Duodenal mucosa (tissue), 2 donors: ENCODE measurements around the gene LANCL2.
A peak's percentile ranks its signal among the peaks of the same experiment; 100 is the strongest.

Experiments
- H3K27ac ChIP-seq: one replicate; pipeline ENCODE4 v1.7.0; 2013; ENCODE audit warnings: low read depth, low read length
- H3K27me3 ChIP-seq, 2 donors: one replicate each; pipeline ENCODE4 v1.7.0; 2013; ENCODE audit warnings: low read length in 2 of 2, control low read depth in 1 of 2; ENCODE audit not compliant: insufficient read depth in 2 of 2, control insufficient read depth in 1 of 2
- H3K36me3 ChIP-seq, 2 donors: one replicate each; pipeline ENCODE4 v1.7.0; 2013; ENCODE audit warnings: low read length in 2 of 2, control low read depth in 1 of 2; ENCODE audit not compliant: insufficient read depth in 2 of 2, control insufficient read depth in 1 of 2
- H3K4me1 ChIP-seq, 2 donors: one replicate each; pipeline ENCODE4 v1.7.0; 2013; ENCODE audit warnings: low read length in 2 of 2, control low read depth in 1 of 2; ENCODE audit not compliant: insufficient read depth in 2 of 2, control insufficient read depth in 1 of 2
- H3K4me3 ChIP-seq, 2 donors: one replicate each; pipeline ENCODE4 v1.7.0; 2013; ENCODE audit warnings: low read length in 2 of 2, low read depth in 1 of 2
- H3K9ac ChIP-seq, 2 donors: one replicate each; pipeline ENCODE4 v1.7.0; 2013; ENCODE audit warnings: low read length in 2 of 2, low read depth in 1 of 2
- H3K9me3 ChIP-seq, 2 donors: one replicate each; pipeline ENCODE4 v1.7.0; 2013; ENCODE audit warnings: low read length in 2 of 2, control low read depth in 1 of 2; ENCODE audit not compliant: control insufficient read depth in 1 of 2

The LANCL2 gene

DNA sequence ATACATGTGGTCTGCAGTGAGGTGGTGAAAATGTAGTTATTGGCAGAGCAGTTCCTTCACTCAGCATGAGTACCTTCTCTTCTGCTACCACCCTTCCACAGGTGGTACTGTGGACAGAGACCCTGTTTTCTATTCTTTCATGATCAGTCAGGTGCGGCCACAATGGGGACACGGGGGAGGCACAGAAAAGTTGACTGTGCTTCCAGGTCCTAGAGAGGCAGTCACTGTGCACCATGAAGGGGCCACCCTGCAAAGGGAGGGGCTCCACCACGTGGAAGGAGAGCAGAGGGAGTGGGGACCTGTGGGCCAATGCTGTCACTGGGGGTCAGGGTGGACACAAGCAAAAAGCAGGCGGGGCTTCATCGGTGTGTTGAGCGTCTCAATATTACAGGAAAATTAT is 3.6 kb upstream of the LANCL2 start:
- Histone ChIP-seq H3K9me3 (no peaks in the 10 kb centered on the region), H3K4me1 (peaks cover 5 to 9% of the 10 kb centered on the region in 2 donors), H3K9ac (no peak overlapping the region), H3K27me3 (peaks cover 0 to 4% of the 10 kb centered on the region in 2 donors), H3K4me3 (no peak overlapping the region), H3K36me3 (no peaks in the 10 kb centered on the region), H3K27ac (no peak overlapping the region)

DNA sequence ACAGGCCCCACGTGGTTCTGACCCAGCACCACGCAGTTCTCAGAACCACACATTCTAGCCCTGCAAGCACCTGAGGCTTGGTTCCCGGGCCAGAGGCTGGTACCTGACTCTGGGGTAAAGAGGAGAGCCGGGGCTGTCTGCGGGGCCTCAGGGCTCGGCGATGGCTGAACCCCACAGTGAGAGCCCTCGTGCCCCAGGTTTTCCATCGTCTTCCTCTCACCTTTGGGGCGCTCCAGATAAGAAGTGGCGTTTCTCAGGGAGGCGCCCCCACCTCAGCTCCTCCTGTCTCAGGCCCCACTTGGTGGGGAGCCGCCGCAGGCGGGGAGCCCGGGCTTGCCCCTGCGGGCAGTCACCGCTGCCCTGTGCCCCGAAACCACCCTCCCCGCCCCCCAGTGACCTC is 2.2 kb upstream of the LANCL2 start:
- H3K9me3 ChIP-seq, result no peaks in the 10 kb centered on the region
- no peaks in the 10 kb centered on the region for H3K36me3 ChIP-seq
- H3K9ac ChIP-seq, result no peak overlapping the region
- H3K27me3 ChIP-seq, result peaks cover 0 to 4% of the 10 kb centered on the region in 2 donors
- peaks cover 18 to 21% of the 10 kb centered on the region in 2 donors for H3K4me1 ChIP-seq
- no peak overlapping the region for H3K4me3 ChIP-seq
- H3K27ac ChIP-seq, result no peak overlapping the region

DNA sequence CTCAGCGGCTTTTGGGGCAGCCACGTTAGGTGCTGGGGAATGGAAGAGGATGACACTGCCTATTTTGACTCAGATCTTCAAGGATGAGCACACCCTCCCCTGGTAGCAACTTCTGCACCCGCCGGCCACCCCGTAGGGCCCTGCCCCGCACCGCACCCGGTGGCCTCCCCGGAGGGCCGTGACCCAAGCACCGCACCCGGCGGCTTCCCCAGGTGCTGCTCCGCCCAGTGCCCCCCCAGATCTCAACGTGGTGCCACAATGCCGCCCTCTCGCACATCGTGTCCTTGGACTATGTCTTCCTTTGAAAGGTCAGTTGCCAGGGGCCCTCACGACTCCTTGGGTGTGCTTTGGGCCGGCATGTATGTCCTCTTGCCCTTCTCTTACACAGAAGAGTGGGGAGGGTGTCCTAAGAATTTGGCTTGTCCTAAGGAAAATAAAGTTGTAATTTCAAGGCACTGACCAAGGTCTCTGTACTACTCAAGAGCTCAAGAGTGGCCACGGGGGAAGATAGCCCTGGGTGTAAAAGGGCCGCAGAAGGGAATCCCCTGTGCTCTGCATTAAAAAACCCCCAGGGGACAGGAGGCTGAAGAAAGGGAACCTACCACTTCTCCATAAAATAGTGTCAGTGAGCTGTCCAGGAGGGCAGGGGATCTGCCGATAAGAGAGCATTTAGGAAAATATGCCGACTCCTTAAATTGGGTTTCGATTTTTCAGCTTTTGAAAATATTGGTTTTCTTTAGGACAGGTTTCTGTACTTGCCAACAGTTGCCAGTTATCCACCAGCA is 1.6 kb upstream of the LANCL2 start:
- no peak overlapping the region for H3K9ac ChIP-seq
- H3K4me1 ChIP-seq, result peaks cover 21% of the 10 kb centered on the region in 2 donors
- H3K36me3 ChIP-seq, result no peaks in the 10 kb centered on the region
- H3K27ac ChIP-seq, result no peak overlapping the region
- H3K4me3 ChIP-seq, result no peak overlapping the region
- no peaks in the 10 kb centered on the region for H3K9me3 ChIP-seq
- H3K27me3 ChIP-seq, result peaks cover 0 to 4% of the 10 kb centered on the region in 2 donors

- Histone ChIP-seq H3K36me3 (no peaks in the 10 kb centered on the region), H3K9me3 (no peaks in the 10 kb centered on the region), H3K4me3 (peak overlapping the region; percentile 95 to 100), H3K4me1 (peaks cover 21% of the 10 kb centered on the region in 2 donors), H3K9ac (peak overlapping the region; percentile 96 to 98), H3K27me3 (no peaks in the 10 kb centered on the region), H3K27ac (peak overlapping the region; percentile 95)
Measured at GRCh38 chr7:55365675-55366460, 731 bp downstream of the LANCL2 start.

DNA sequence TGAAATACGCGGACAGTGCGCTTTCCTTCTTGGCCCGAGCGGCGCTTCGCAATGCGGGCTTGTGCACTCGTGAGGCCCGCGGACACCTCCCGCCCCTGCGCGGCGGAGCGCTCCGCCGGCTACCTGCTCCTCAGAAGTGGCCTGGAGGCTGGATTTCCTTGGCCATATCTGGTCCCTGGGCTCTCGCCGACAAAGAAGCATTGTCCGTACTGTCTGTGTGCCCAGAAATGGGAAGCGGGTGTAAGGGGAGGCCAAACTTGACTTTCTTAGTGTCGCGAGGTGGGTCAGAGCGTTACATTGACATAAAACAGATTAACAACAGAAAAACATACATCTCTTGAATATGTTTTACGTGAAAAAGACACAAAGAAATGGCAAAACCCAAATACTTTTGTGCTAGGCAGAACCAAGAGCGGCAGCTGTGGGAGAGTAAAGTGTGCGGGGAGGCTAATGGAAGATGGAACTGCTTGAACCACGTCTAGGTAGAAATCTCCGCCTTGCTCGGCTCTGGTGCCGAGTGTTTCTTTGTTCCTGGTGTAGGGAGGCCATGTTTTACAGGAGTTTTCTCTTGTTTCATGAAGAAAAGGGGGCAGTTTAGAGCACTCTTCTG is 1.4 kb downstream of the LANCL2 start:
- no peaks in the 10 kb centered on the region for H3K27me3 ChIP-seq
- H3K36me3 ChIP-seq, result no peaks in the 10 kb centered on the region
- H3K9me3 ChIP-seq, result no peaks in the 10 kb centered on the region
- H3K27ac ChIP-seq, result peak overlapping the region; percentile 95
- H3K4me1 ChIP-seq, result peaks cover 21% of the 10 kb centered on the region in 2 donors
- H3K4me3 ChIP-seq, result peak overlapping the region; percentile 95 to 100
- peak overlapping the region; percentile 96 to 98 for H3K9ac ChIP-seq

- H3K27ac ChIP-seq, result no peak overlapping the region
- peak overlapping the region; percentile 95 to 100 for H3K4me3 ChIP-seq
- H3K27me3 ChIP-seq, result no peaks in the 10 kb centered on the region
- peaks cover 21% of the 10 kb centered on the region in 2 donors for H3K4me1 ChIP-seq
- H3K36me3 ChIP-seq, result no peaks in the 10 kb centered on the region
- H3K9me3 ChIP-seq, result no peaks in the 10 kb centered on the region
- H3K9ac ChIP-seq, result peak overlapping the region; percentile 96 to 98
Measured at GRCh38 chr7:55367283-55367840, 2.2 kb downstream of the LANCL2 start.

GRCh38 chr7:55369427-55370400 is 4.6 kb downstream of the LANCL2 start:
- H3K36me3 ChIP-seq, result no peaks in the 10 kb centered on the region
- H3K9ac ChIP-seq, result no peak overlapping the region
- H3K27me3 ChIP-seq, result no peaks in the 10 kb centered on the region
- H3K4me1 ChIP-seq, result peaks cover 17 to 19% of the 10 kb centered on the region in 2 donors
- no peak overlapping the region for H3K4me3 ChIP-seq
- H3K27ac ChIP-seq, result no peak overlapping the region
- no peaks in the 10 kb centered on the region for H3K9me3 ChIP-seq

GRCh38 chr7:55374213-55374612 is 9.1 kb downstream of the LANCL2 start:
- H3K36me3 ChIP-seq, result no peaks in the 10 kb centered on the region
- H3K4me3 ChIP-seq, result no peak overlapping the region
- H3K9ac ChIP-seq, result no peak overlapping the region
- H3K4me1 ChIP-seq, result no peaks in the 10 kb centered on the region
- no peaks in the 10 kb centered on the region for H3K27me3 ChIP-seq
- no peak overlapping the region for H3K27ac ChIP-seq
- no peaks in the 10 kb centered on the region for H3K9me3 ChIP-seq

GRCh38 chr7:55375237-55375636 is 10.1 kb downstream of the LANCL2 start:
- H3K36me3 ChIP-seq, result no peaks in the 10 kb centered on the region
- no peak overlapping the region for H3K4me3 ChIP-seq

More at GRCh38 chr7:55375237-55375636, 10.1 kb downstream of the LANCL2 start:
- H3K27me3 ChIP-seq, result no peaks in the 10 kb centered on the region
- H3K4me1 ChIP-seq, result no peaks in the 10 kb centered on the region
- H3K9ac ChIP-seq, result no peak overlapping the region
- H3K9me3 ChIP-seq, result no peaks in the 10 kb centered on the region
- H3K27ac ChIP-seq, result no peak overlapping the region
